ENCODE results near the gene CLEC20A.

GRCh38 chr1:178434360-178434759 lies 62.4 kb downstream of the CLEC20A start:
- TF ChIP-seq CTCF (IDR thresholded peaks at IDR 0.05; ENCODE audit: low read length) (no peak), EZH2 (optimal IDR thresholded peaks at IDR 0.05; ENCODE audit: low read depth, low read length) (no peak), EZH2phosphoT487 (IDR thresholded peaks at IDR 0.05; ENCODE audit: low read length) (no peak)

Data from MM.1S (cell line).